Adrenal gland (tissue), 12 donors: ENCODE results near the gene KLHL29. TPM values are rescaled to one million over a fixed set of nuclear protein-coding genes. Genes with fewer than 3 reads are reported as not detected.

Experiments
- DNase-seq, 7 donors: peaks; one replicate each; pipeline ENCODE4 v3.0.0-alpha.2; 2019 to 2020
- H3K27ac ChIP-seq, 5 donors: fragments of 200-600 bp; sonication (generic) in 4 of 5; 1 replicate in 3 of 5; 2 replicates in 2 of 5; pipeline versions ENCODE4 v1.5.1 to v1.8.0; 2016 to 2020; ENCODE audit warnings: mild to moderate bottlenecking in 1 of 5
- H3K27me3 ChIP-seq: fragments of 200-600 bp; 2 replicates; pipeline ENCODE4 v1.8.0; 2021
- H3K36me3 ChIP-seq, 2 donors: fragments of 200-600 bp; replicated peaks in 1 of 2; 1 replicate in 1 of 2; 2 replicates in 1 of 2; pipeline versions ENCODE4 v1.5.1 to v1.8.0; 2018 to 2022
- H3K4me1 ChIP-seq, 2 donors: fragments of 200-600 bp; replicated peaks in 1 of 2; 1 replicate in 1 of 2; 2 replicates in 1 of 2; pipeline versions ENCODE4 v1.5.1 to v1.8.0; 2018 to 2021
- H3K4me3 ChIP-seq, 4 donors: fragments of 200-600 bp; sonication (generic) in 3 of 4; one replicate each; pipeline ENCODE4 v1.5.1; 2016 to 2018
- H3K9me3 ChIP-seq, 3 donors: fragments of 200-600 bp; sonication (generic) in 1 of 3; replicated peaks in 1 of 3; 1 replicate in 2 of 3; 2 replicates in 1 of 3; pipeline versions ENCODE4 v1.5.1 to v1.8.0; 2016 to 2021
- POLR2A ChIP-seq, 2 donors: fragments of 450-650 bp; IDR thresholded peaks; one replicate each; pipeline ENCODE4 v1.6.1; 2017; ENCODE audit warnings: antibody characterized with exemption in 2 of 2, mild to moderate bottlenecking in 2 of 2, moderate library complexity in 1 of 2
- WGBS, 4 donors: extraction: QIAGEN DNeasy Blood & Tissue Kit in 2 of 4; methylation state at CpG; one replicate each; pipeline versions ENCODE4 v1.1.5 to v1.1.7; 2013 to 2017; 5-methylcytosine and 5-hydroxymethylcytosine counted together
- intact Hi-C, 2 donors: fragments of 100-400 bp; cut with DNase I; formaldehyde crosslinking; loops; one replicate each; pipeline versions ENCODE4 v1.14.1 to v1.15.0; 2022 to 2023
- polyA plus RNA-seq, 3 donors: library from polyadenylated mRNA; stranded (reverse); fragments of 200-250 nt in 2 of 3; fragments of 350-450 nt in 1 of 3; fragmentation: Illumina TruSeq in 1 of 3; extraction: RNeasy Lipid Tissue Mini Kit (QIAGEN cat#74804) in 1 of 3; gene quantifications; one replicate each; pipeline ENCODE4 v1.2.3, GENCODE V29; 2013 to 2014
- total RNA-seq, 9 donors: library from RNA; depleted of rRNA in 4 of 9; stranded (reverse); fragments of >200 nt in 4 of 9; fragments of 120-200 nt in 1 of 9; fragmentation: NEBNext Ultra II Directional in 1 of 9; extraction: Animal tissue kit (Norgen Biotek cat#: 25700) in 1 of 9; gene quantifications; one replicate each; pipeline versions ENCODE4 v1.1.0 to v1.2.4, GENCODE V29; 2013 to 2023
- TF ChIP-seq, protein P1 (sequence below), 6 experiments: fragments of 450-650 bp in 4 of 6; fragments of 200-600 bp in 2 of 6; sonication (generic) in 1 of 6; IDR thresholded peaks; 1 replicate in 5 of 6; 2 replicates in 1 of 6; pipeline versions ENCODE4 v1.5.1 to v1.8.0; 2016 to 2021; ENCODE audit warnings: antibody characterized with exemption in 6 of 6, mild to moderate bottlenecking in 2 of 6, moderate library complexity in 1 of 6
- donor health status: healthy with polysubstance abuse.
- donor health status: Bipolar disorder and iron deficiency.
- donor health status: DM: yes; HTN: yes; CAD: no.
- donor health status: DM: no; HTN: no; CAD: no.
- donor health status: DM: no; HTN: no; CAD: no.
- donor health status: DM: yes; HTN: yes; CAD: no.

Gene KLHL29
- total and polyA plus RNA-seq, 12 donors, result 1.9 to 24.5 (median 15.7) TPM

DNA sequence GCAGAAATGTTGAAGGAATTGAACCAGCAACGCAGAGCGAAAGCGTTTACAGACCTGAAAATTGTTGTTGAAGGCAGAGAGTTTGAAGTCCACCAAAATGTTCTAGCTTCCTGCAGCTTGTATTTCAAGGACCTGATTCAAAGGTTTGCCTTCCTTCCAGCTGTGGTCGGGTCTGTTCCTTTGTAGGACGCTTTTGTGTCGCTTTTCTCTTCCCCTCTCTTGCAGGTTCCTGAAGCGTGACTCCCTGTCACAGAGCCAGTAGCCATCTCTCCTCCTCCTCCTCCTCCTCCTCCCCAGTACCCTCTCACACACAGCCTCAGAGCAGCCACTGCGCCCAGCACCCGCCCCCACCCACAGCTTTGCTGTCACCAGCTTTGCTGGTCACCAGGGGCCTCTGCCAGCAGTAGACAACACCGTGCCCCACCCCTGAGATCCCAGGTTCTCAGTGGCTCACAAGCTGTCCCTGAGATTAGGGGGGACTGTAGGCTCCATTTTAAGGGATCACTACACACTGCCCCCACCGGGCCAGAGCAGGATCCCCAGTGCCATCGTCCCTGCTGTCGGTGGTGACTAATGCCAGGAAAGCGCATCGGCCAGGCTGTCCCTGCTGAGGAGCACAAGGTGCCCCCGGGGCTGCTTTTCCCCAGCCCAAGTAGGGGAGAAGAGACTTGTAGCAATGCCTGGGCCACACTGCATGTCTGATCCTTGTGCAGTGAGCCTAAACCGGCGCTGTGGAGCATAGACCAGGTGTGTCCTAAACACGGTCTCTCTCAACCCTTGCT is 299.6 kb downstream of the KLHL29 start:
- TF ChIP-seq, protein P1, sequence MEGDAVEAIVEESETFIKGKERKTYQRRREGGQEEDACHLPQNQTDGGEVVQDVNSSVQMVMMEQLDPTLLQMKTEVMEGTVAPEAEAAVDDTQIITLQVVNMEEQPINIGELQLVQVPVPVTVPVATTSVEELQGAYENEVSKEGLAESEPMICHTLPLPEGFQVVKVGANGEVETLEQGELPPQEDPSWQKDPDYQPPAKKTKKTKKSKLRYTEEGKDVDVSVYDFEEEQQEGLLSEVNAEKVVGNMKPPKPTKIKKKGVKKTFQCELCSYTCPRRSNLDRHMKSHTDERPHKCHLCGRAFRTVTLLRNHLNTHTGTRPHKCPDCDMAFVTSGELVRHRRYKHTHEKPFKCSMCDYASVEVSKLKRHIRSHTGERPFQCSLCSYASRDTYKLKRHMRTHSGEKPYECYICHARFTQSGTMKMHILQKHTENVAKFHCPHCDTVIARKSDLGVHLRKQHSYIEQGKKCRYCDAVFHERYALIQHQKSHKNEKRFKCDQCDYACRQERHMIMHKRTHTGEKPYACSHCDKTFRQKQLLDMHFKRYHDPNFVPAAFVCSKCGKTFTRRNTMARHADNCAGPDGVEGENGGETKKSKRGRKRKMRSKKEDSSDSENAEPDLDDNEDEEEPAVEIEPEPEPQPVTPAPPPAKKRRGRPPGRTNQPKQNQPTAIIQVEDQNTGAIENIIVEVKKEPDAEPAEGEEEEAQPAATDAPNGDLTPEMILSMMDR (IDR thresholded peaks at IDR 0.05), result no peak
- no peak for TF ChIP-seq POLR2A (IDR thresholded peaks at IDR 0.05)
- Histone ChIP-seq H3K27me3 (no peaks in the 10 kb centered on the region), H3K4me1 (no peaks in the 10 kb centered on the region), H3K9me3 (no peaks in the 10 kb centered on the region), H3K4me3 (no peak overlapping the region), H3K36me3 (no peaks in the 10 kb centered on the region), H3K27ac (no peak overlapping the region)
- WGBS, 4 donors, result 73 to 77% (median 76%) methylated on average over 18 to 19 of the region's 19 CpGs
- DNase-seq, result no peak
- intact Hi-C loops, result no loop called here

DNA sequence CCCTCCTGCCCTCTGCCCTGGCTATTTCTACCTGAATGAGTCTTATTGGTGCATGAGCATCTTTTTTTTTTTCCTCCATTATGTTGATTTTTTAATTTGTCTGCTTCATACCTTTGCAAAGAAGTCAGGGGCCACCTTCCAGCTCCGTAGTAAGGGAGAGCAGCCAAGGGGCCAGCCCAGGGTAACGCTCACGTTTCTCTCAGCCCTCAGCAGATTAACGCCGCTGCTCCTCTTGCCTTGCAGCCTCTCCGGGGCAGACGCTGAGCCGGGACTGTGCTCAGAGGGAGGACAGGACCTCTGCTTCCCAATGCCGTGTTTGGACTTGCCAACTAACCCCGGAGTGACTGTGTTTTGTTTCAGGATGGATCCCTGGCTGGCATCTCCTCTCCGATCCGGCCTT is 300.2 kb downstream of the KLHL29 start:
- Histone ChIP-seq H3K9me3 (no peaks in the 10 kb centered on the region), H3K27ac (no peak overlapping the region), H3K36me3 (no peaks in the 10 kb centered on the region), H3K4me1 (no peaks in the 10 kb centered on the region), H3K4me3 (no peak overlapping the region), H3K27me3 (no peaks in the 10 kb centered on the region)
- intact Hi-C loops, result no loop called here
- TF ChIP-seq, protein P1 (IDR thresholded peaks at IDR 0.05), result no peak
- no peak for TF ChIP-seq POLR2A (IDR thresholded peaks at IDR 0.05)
- DNase-seq, result no peak
- 81 to 83% (median 82%) methylated on average over 7 to 12 of the region's 12 CpGs for WGBS, 4 donors

DNA sequence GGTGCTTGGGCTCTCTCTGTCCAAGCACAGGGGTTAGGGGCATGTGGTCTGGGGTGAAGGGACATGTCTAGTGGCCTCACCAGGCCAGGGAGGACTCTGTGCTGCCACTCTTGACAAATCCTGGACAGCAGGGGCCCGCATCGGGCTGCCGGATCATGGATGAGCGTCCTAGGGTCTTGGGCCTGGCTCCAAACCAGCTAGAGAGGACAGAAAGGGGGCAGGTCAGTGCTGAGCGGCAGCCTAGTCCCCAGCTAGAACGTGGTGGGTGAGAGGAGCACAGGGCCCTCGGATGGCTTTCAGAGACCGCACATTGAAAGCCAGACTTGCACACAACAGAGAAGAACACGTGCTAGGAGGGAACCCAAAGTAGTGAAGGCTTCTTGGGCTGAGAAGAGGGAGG is 300.7 kb downstream of the KLHL29 start:
- no peaks in the 10 kb centered on the region for H3K36me3 ChIP-seq
- H3K27ac ChIP-seq, result no peak overlapping the region
- no peak overlapping the region for H3K4me3 ChIP-seq
- no peaks in the 10 kb centered on the region for H3K9me3 ChIP-seq
- no peaks in the 10 kb centered on the region for H3K4me1 ChIP-seq
- WGBS, 4 donors, result 84 to 97% (median 96%) methylated on average over 9 of the region's 9 CpGs
- no peaks in the 10 kb centered on the region for H3K27me3 ChIP-seq
- TF ChIP-seq, protein P1 (IDR thresholded peaks at IDR 0.05), result no peak
- TF ChIP-seq POLR2A (IDR thresholded peaks at IDR 0.05), result no peak
- intact Hi-C loops, result no loop called here
- no peak for DNase-seq

DNA sequence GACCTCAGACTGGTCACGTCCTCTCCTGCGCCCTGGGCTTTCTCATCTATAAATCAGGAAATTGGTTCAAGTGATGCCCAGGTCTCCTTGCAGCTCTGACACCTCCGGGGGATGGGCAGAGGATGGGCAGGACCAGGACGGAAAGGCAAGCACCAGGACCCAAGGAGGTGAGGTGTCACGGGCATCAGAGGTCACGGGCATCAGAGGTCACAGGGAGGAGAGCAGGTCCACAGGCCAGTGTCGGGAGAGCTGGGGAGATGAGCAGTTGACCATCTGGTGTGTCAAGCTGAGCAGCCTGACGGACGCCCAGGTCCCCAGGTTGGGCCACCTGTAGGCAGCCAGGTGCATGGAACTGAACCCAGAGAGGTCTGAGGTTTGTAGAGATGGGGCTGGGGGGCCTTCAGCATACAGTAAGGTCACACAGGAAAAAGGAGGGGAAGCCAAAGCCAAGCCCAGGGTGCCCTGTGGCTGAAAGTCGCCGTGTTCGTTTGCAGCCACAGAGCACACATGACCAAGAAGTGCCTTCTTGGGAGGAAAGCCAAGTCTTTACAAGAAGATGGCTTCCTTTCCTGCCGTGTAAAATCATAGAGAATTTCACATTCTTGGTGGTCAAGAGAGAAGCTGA is 301.5 kb downstream of the KLHL29 start:
- no peaks in the 10 kb centered on the region for H3K9me3 ChIP-seq
- peaks cover 0 to 3% of the 10 kb centered on the region in 2 donors for H3K36me3 ChIP-seq
- intact Hi-C loops, result no loop called here
- no peaks in the 10 kb centered on the region for H3K4me1 ChIP-seq
- H3K27ac ChIP-seq, result no peak overlapping the region
- no peaks in the 10 kb centered on the region for H3K27me3 ChIP-seq
- no peak overlapping the region for H3K4me3 ChIP-seq
- no peak for DNase-seq
- WGBS, 4 donors, result 87 to 91% (median 89%) methylated on average over 12 to 13 of the region's 13 CpGs
- TF ChIP-seq, protein P1 (IDR thresholded peaks at IDR 0.05), result no peak
- no peak for TF ChIP-seq POLR2A (IDR thresholded peaks at IDR 0.05)
